ENCODE data around the gene DDX17.

The DDX17 gene

GRCh38 chr22:38441620-38442287, 64.4 kb downstream of the DDX17 start:
- no peaks in the 10 kb centered on the region for H3K36me3 Mint-ChIP-seq
- H3K9me3 Mint-ChIP-seq = no peaks in the 10 kb centered on the region
- no peak overlapping the region for H3K4me3 Mint-ChIP-seq
- DNase-seq (no peak), ATAC-seq (replicated peaks) (no peak)
- no peaks in the 10 kb centered on the region for H3K4me1 Mint-ChIP-seq
- peaks cover 20 to 50% of the 10 kb centered on the region in 2 donors for H3K27me3 Mint-ChIP-seq
- no peak overlapping the region for H3K27ac Mint-ChIP-seq

DNA sequence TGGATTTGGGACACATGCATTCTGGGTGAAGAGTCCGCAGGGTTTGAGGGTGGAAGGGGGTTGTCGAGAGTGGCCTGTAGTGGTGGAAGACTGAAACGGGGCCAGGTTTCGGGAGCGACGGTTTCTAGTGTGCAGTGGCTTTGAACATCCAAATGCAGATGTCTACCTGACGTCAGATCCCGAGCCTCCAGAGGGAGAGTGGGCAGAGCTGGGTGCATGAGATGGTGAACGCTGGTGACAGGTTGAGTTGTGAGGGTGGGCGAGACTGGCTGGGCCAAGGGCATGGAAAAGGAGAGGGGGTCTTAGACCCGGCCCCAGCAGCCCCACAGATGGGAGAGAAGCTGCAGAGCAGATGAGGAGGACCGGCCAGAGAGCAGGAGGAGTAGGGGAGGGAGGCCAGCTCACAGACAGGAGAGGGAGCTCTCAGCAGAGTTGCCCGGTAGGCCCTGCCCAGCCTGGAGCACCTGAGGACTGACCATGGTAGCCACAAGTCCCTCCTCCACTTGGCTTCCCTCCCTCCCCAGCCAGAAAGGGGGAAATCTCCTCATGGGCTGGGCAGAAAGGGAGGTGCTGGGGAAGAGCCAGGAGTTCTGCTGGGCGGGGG, 65.3 kb downstream of the DDX17 start:
- Mint-ChIP-seq H3K4me3 (no peak overlapping the region), H3K36me3 (no peaks in the 10 kb centered on the region), H3K4me1 (no peaks in the 10 kb centered on the region), H3K27me3 (peaks cover 20 to 51% of the 10 kb centered on the region in 2 donors), H3K27ac (no peak overlapping the region), H3K9me3 (no peaks in the 10 kb centered on the region)
- DNase-seq (no peak), ATAC-seq (replicated peaks) (no peak)

DNA sequence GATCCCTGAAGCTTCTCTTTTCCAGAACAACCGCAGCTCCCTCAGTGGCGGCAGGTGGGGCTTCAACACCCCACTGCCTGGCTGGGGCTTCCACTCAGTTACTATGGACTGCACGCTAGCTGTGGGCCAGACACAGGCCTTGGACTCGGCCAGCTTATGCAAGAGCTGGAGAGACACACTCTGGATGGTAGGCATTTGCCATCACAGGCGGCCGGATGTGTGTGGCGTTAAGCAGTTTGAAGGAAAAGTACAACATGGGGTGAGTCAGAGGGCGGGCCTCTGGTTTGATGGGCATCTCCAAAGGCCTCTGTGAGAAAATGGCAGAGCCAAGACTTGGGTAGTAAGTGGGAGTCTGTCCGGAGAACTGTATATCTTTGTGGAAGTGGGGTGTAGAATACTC, 68.7 kb downstream of the DDX17 start:
- ATAC-seq (replicated peaks) = no peak
- Mint-ChIP-seq H3K27ac (no peak overlapping the region), H3K4me1 (no peaks in the 10 kb centered on the region)

DNA sequence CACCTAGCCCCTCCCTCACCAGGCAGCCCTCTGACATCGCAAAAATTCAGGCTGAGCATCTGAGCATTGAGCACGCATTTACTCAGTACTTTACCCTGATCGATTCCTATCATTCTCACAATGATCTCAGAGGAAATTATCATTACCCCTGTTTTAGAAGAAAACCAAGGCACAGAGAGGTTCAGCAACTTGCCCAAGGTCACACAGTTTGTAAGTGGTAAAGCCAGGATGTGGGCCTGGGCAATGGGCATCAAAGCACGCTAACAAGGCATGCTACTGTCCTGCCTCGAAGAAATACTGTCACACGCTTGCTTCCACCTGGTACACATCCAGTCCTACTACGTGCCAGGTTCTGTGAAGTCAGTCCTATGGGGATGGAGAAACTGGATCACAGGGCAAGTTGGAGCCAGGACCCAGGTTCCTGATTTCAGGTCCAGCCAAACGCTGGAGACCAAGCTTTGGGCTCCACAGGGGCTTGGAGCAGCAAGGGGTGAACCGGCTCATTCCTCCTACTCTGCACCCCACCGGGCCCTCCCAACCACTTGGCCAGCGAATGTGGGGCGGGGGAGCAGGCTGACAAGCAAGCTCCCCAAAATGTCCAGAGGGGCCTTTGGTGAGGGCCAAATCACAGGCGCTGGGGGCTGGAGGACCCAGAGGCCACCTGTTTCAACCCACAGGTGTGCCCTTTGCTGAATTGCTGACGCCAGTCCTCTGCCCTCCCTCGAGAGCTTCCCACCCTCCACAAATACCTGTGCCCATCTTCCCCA, 69.3 kb downstream of the DDX17 start:
- no peak for DNase-seq
- Mint-ChIP-seq H3K27ac (no peak overlapping the region), H3K4me3 (no peak overlapping the region), H3K9me3 (no peaks in the 10 kb centered on the region), H3K4me1 (no peaks in the 10 kb centered on the region), H3K27me3 (peaks cover 13 to 22% of the 10 kb centered on the region in 2 donors), H3K36me3 (no peaks in the 10 kb centered on the region)
- ATAC-seq (replicated peaks) = no peak

More for the DNA sequence above, 68.7 kb downstream of the DDX17 start:
- H3K9me3 Mint-ChIP-seq = no peaks in the 10 kb centered on the region
- H3K36me3 Mint-ChIP-seq = no peaks in the 10 kb centered on the region
- no peak for DNase-seq
- H3K27me3 Mint-ChIP-seq = peaks cover 13 to 22% of the 10 kb centered on the region in 2 donors
- no peak overlapping the region for H3K4me3 Mint-ChIP-seq

DNA sequence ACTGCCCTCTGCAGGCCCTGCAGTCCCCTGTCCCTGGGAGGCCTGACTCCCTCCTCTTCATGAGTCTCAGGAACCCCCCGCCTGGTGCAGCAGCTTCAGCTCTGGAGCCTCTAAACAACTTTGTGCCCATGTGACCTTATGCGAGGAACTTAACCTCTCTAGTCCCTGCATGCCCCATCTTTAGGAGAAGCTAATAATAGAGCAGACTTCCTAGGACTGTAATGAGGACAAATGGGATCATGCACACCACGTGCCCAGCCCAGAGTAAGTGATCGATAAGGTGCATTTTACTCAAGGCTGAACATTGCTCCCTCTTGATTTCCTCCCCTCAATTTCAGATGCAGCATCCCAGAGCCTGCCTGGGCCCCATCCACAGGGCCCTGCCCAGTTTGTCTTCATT, 70.1 kb downstream of the DDX17 start:
- no peak overlapping the region for H3K27ac Mint-ChIP-seq
- no peaks in the 10 kb centered on the region for H3K4me1 Mint-ChIP-seq
- H3K9me3 Mint-ChIP-seq = no peaks in the 10 kb centered on the region
- DNase-seq = no peak
- ATAC-seq (replicated peaks) = no peak
- peaks cover 13 to 21% of the 10 kb centered on the region in 2 donors for H3K27me3 Mint-ChIP-seq
- no peaks in the 10 kb centered on the region for H3K36me3 Mint-ChIP-seq
- no peak overlapping the region for H3K4me3 Mint-ChIP-seq

DNA sequence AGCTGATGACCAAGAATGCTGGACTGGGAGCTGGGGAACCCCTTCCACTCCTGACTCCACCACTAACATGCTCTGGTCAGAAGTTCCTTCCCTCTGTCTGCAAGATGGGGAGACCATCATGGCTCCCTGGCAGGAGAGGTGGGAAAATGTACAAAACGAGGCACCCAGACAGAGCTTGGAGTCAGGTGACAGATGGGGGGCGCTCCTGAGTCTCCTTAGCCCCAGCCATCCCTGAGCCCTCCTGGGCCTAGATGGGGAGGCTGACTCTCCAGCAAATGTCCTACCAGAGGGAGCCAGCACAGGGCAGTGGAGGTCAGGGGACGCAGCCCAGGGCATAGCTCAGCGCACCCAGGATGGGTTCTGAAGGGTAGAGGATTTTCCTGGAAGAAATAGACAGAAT, 71.1 kb downstream of the DDX17 start:
- no peak for DNase-seq
- Mint-ChIP-seq H3K9me3 (no peaks in the 10 kb centered on the region), H3K36me3 (no peaks in the 10 kb centered on the region), H3K4me1 (no peaks in the 10 kb centered on the region), H3K4me3 (no peak overlapping the region), H3K27me3 (peaks cover 7 to 16% of the 10 kb centered on the region in 2 donors), H3K27ac (no peak overlapping the region)
- ATAC-seq (replicated peaks) = no peak

DNA sequence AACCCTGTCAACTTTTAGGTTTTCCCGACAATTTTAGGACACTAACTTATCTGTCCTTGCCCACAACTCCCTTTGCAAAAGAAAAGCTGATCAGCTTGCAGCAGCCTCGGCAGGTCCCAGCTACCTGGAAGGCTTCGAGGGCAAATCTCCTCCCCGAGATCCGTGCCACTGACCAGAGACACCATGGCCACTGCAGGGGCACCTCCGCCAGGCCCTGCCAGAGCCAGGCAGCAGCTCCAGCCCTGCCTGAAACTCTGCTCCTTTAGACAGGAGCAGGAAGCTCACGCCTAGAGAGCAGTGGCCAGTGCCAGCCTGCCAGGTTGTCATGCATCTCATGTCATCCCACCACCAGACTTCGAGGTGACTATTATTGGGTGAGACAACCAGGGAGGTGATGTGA, 72.2 kb downstream of the DDX17 start:
- H3K9me3 Mint-ChIP-seq = no peaks in the 10 kb centered on the region
- no peak overlapping the region for H3K27ac Mint-ChIP-seq
- ATAC-seq (replicated peaks) (no peak), DNase-seq (no peak)
- peaks cover 7 to 13% of the 10 kb centered on the region in 2 donors for H3K27me3 Mint-ChIP-seq
- H3K4me3 Mint-ChIP-seq = no peak overlapping the region
- H3K36me3 Mint-ChIP-seq = no peaks in the 10 kb centered on the region
- no peaks in the 10 kb centered on the region for H3K4me1 Mint-ChIP-seq

Measured in stimulated activated naive B cell treated with anti-CD40 and anti-IgM and Interleukin-4, amounts not matched to agents 10 μg/mL and 1 μg/mL and 100 μg/mL, for 72 hours (primary cell).